Measurements from ENCODE around the gene PTPRS.
"Not testable (repeated sequence)": the region's sequence is repeated elsewhere in the genome, so short reads cannot be mapped to it uniquely, and the experiment has no call there.

GRCh38 chr19:5361839-5362238 is 21.2 kb upstream of the PTPRS start:
- not testable (repeated sequence) for TF ChIP-seq CTCF, POLR2A (IDR thresholded peaks at IDR 0.05)

Data from right lobe of liver (tissue), 4 donors.